Measurements from ENCODE around the gene URB1. TPM values are rescaled to one million over a fixed set of nuclear protein-coding genes. Genes with fewer than 3 reads are reported as not detected.

Gene URB1
- total and polyA plus RNA-seq, 2 donors (not counting 3 experiments of a cell fraction or from before 2014, with no cell fraction given), result 8.0 to 27.3 TPM

DNA sequence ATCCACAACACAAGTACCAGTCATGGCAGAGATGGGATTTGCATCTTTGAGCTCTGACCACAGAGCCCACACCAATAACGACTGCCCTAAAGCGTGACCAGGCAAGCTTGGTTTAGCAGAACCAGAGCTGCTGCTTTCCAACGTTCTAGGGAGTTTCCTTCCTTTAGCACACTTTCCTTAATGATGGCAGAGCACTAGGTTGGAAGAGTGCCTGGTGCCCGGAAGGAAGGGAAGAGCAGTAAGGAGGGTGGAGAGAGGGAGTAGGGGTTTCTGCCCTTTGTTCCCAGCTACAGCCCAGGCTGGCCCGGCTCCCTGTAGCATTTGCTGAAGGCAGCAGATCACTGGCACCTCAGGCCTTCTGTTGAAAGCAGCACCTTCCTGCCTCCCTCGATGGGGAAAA, 13.6 kb upstream of the URB1 start:
- Histone ChIP-seq H3K9ac (replicated peaks; ENCODE audit: extremely low read depth, insufficient read depth, low read length) (no peak overlapping the region), H3K9me1 (replicated peaks; ENCODE audit: control insufficient read depth, extremely low read depth, insufficient read depth, low read length) (no peaks in the 10 kb centered on the region), H3K79me2 (ENCODE audit: control insufficient read depth, insufficient read depth, low read length) (no peaks in the 10 kb centered on the region), H3K4me1 (ENCODE audit: control insufficient read depth, extremely low read depth, insufficient read depth, low read length) (peaks cover 22% of the 10 kb centered on the region), H3K4me3 (replicated peaks in 1 of 3; ENCODE audit: insufficient read depth in 1 of 3, low read depth in 1 of 3, low read length in 3 of 3) (no peak overlapping the region), H3K9me3 (replicated peaks; ENCODE audit: control insufficient read depth, insufficient read depth, low read length) (no peaks in the 10 kb centered on the region), H2AFZ (ENCODE audit: low read depth, low read length) (peak overlapping the region; percentile 87), H3K27ac (ENCODE audit: insufficient read depth, low read depth, low read length) (no peak overlapping the region), H4K20me1 (replicated peaks; ENCODE audit: control insufficient read depth, extremely low read depth, insufficient read depth, low read length) (no peaks in the 10 kb centered on the region), H3K27me3 (ENCODE audit: control insufficient read depth in 2 of 2, insufficient read depth in 2 of 2, low read length in 2 of 2) (no peaks in the 10 kb centered on the region), H3K4me2 (ENCODE audit: insufficient read depth, low read length) (peak overlapping the region; percentile 8), H3K36me3 (ENCODE audit: control insufficient read depth in 2 of 2, extremely low read depth in 1 of 2, insufficient read depth in 2 of 2, low read length in 2 of 2) (no peaks in the 10 kb centered on the region)
- FAIRE-seq (peak; percentile 85), DNase-seq (ENCODE audit: low read depth, low spot score) (peak; percentile 43)
- POLR2A ChIA-PET, result no interaction called here
- intact Hi-C loops (cut with micrococcal nuclease) (no loop called here), dilution Hi-C loops (cut with MboI; ENCODE audit: extremely low pct_ligation_motif_present, low sequenced_read_pairs) (no loop called here)
- CTCF ChIA-PET, result interaction anchor here (0.8 to 13.1 kb wide), 7 partner anchors 9 to 191 kb away, joined by 3 to 286 read pairs (median 8); no protein-coding TSS in a partner anchor
- TF ChIP-seq EZH2 (IDR thresholded peaks at IDR 0.05; ENCODE audit: borderline replicate concordance, low read depth, low read length, severe bottlenecking) (no peak), JUN (IDR thresholded peaks at IDR 0.05; ENCODE audit: borderline replicate concordance, insufficient read depth, insufficient read length, low read depth) (no peak), POLR2A (IDR thresholded peaks at IDR 0.05; ENCODE audit: low read depth, low read length) (no peak), FOS (IDR thresholded peaks at IDR 0.05; ENCODE audit: borderline replicate concordance, insufficient read depth, low read length) (no peak), MYC (IDR thresholded peaks at IDR 0.05; ENCODE audit: low read depth, low read length) (no peak), GATA2 (IDR thresholded peaks at IDR 0.05; ENCODE audit: insufficient read depth, insufficient read length, low read depth, low read length) (no peak), POLR2AphosphoS5 (IDR thresholded peaks at IDR 0.05; ENCODE audit: insufficient read depth, low read depth, low read length) (no peak)
- TF ChIP-seq, protein P1, sequence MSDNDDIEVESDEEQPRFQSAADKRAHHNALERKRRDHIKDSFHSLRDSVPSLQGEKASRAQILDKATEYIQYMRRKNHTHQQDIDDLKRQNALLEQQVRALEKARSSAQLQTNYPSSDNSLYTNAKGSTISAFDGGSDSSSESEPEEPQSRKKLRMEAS (IDR thresholded peaks at IDR 0.05; ENCODE audit: insufficient read depth, insufficient read length), result no peak
- TF ChIP-seq, protein P2, sequence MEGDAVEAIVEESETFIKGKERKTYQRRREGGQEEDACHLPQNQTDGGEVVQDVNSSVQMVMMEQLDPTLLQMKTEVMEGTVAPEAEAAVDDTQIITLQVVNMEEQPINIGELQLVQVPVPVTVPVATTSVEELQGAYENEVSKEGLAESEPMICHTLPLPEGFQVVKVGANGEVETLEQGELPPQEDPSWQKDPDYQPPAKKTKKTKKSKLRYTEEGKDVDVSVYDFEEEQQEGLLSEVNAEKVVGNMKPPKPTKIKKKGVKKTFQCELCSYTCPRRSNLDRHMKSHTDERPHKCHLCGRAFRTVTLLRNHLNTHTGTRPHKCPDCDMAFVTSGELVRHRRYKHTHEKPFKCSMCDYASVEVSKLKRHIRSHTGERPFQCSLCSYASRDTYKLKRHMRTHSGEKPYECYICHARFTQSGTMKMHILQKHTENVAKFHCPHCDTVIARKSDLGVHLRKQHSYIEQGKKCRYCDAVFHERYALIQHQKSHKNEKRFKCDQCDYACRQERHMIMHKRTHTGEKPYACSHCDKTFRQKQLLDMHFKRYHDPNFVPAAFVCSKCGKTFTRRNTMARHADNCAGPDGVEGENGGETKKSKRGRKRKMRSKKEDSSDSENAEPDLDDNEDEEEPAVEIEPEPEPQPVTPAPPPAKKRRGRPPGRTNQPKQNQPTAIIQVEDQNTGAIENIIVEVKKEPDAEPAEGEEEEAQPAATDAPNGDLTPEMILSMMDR (IDR thresholded peaks at IDR 0.05; ENCODE audit: extremely low read depth in 1 of 2, insufficient read depth in 1 of 2, low read depth in 1 of 2, low read length in 2 of 2), result no peak
- no TSS peak for BruUV-seq (replicated peaks)

Measured in endothelial cell of umbilical vein (primary cell).